CD4-positive, alpha-beta T cell (primary cell): Measurements from ENCODE around the gene WASHC3. TPM values are rescaled to one million over a fixed set of nuclear protein-coding genes. Genes with fewer than 3 reads are reported as not detected.

Experiments used
- ATAC-seq: fragments of 200-7000 bp; cut with Tn5 transposase; one replicate; pipeline ENCODE4 v1.10.0; 2022; ENCODE audit warnings: mild to moderate bottlenecking; ENCODE audit not compliant: poor library complexity
- CTCF ChIA-PET: fragments of 350-600 bp; sonication (Branson Sonifier 250); formaldehyde crosslinking; loops from one replicate; lab custom pipeline; 2021; ENCODE audit warnings: antibody characterized with exemption, inconsistent platforms; lab: Charles Lee
- POLR2A ChIA-PET: fragments of 350-600 bp; sonication (Branson Sonifier 250); formaldehyde crosslinking; loops from one replicate; lab custom pipeline; 2021; ENCODE audit warnings: antibody characterized with exemption, inconsistent platforms; lab: Charles Lee
- DNase-seq, 14 experiments: peaks; one replicate each; pipeline ENCODE4 v3.0.0-alpha.2; 2013 to 2020; ENCODE audit warnings: mixed read lengths in 2 of 14
- H3K27ac ChIP-seq, 2 donors: one replicate each; pipeline versions ENCODE4 v1.5.1 to v1.7.0; 2013; ENCODE audit warnings: low read length in 2 of 2, low read depth in 1 of 2, mild to moderate bottlenecking in 1 of 2
- H3K27me3 ChIP-seq, 2 experiments: 1 replicate in 1 of 2; 2 replicates in 1 of 2; pipeline versions ENCODE4 v1.6.1 to v1.7.0; 2013; ENCODE audit warnings: low read length in 2 of 2, control low read depth in 1 of 2, mild to moderate bottlenecking in 1 of 2, moderate library complexity in 1 of 2; ENCODE audit not compliant: insufficient read depth in 2 of 2, control insufficient read depth in 1 of 2
- H3K36me3 ChIP-seq: one replicate; pipeline ENCODE4 v1.6.1; 2013; ENCODE audit warnings: low read length, control low read depth; ENCODE audit not compliant: insufficient read depth
- H3K4me1 ChIP-seq: one replicate; pipeline ENCODE4 v1.6.1; 2013; ENCODE audit warnings: low read length, control low read depth; ENCODE audit not compliant: insufficient read depth
- H3K4me3 ChIP-seq: one replicate; pipeline ENCODE4 v1.5.1; 2013; ENCODE audit warnings: mild to moderate bottlenecking, low read length, moderate library complexity
- H3K9me3 ChIP-seq, 2 experiments: 1 replicate in 1 of 2; 2 replicates in 1 of 2; pipeline versions ENCODE4 v1.6.1 to v1.7.0; 2013; ENCODE audit warnings: low read length in 2 of 2, mild to moderate bottlenecking in 2 of 2, control low read depth in 1 of 2, moderate library complexity in 1 of 2; ENCODE audit not compliant: control insufficient read depth in 1 of 2, insufficient read depth in 1 of 2
- H3K27ac Mint-ChIP-seq: one replicate; pipeline ENCODE4 v1.8.0; 2020; ENCODE audit warnings: mixed read lengths
- H3K27me3 Mint-ChIP-seq: one replicate; pipeline ENCODE4 v1.8.0; 2021; ENCODE audit warnings: mixed read lengths
- H3K36me3 Mint-ChIP-seq: one replicate; pipeline ENCODE4 v1.8.0; 2021; ENCODE audit warnings: low read depth, mixed read lengths
- H3K4me1 Mint-ChIP-seq: one replicate; pipeline ENCODE4 v1.8.0; 2021; ENCODE audit warnings: low read depth, mixed read lengths
- H3K4me3 Mint-ChIP-seq: one replicate; pipeline ENCODE4 v1.8.0; 2020; ENCODE audit warnings: mild to moderate bottlenecking, mixed read lengths
- H3K9me3 Mint-ChIP-seq: one replicate; pipeline ENCODE4 v1.8.0; 2020; ENCODE audit warnings: mixed read lengths
- intact Hi-C, 2 experiments: fragments of 100-400 bp; cut with DNase I in 1 of 2; cut with micrococcal nuclease in 1 of 2; formaldehyde crosslinking; loops; one replicate each; pipeline versions ENCODE4 v1.15.1 to v1.9.0; 2023 to 2025; cut with DNase I, micrococcal nuclease
- total RNA-seq, 174 experiments: library from RNA in 2 of 174; stranded (reverse) in 2 of 174; gene quantifications; one replicate each; pipeline ENCODE4 v1.2.3 and lab custom pipeline; 2021 to 2026
- TF ChIP-seq, protein P1 (sequence below): fragments of 200-600 bp; IDR thresholded peaks from one replicate; pipeline ENCODE4 v1.8.0; 2022; ENCODE audit warnings: antibody characterized with exemption, mild to moderate bottlenecking

Gene WASHC3
- total RNA-seq, 2 experiments from 2014 or later = 16.9 to 20.3 TPM

DNA sequence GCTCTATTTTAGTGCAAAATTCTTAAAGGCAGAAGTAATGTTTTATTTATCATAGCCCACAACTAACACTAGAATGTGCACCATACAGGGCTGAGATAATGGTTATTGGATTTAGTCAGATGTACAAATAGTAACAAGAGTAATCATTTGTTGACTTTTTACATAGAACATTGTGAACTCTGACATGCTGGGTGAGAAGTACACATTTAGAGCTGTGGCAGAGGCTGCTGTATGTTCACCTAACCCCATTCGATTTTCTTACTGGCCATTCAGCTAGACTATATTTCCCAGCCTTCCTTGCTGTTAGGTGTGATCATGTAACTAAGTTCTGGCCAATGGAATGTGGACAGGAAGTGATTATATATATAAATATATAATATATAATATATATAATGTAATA, 95.3 kb downstream of the WASHC3 start:
- DNase-seq (no peak), ATAC-seq (no peak)
- Histone ChIP-seq H3K36me3 (no peaks in the 10 kb centered on the region), H3K9me3 (no peaks in the 10 kb centered on the region), H3K4me3 (no peak overlapping the region), H3K27me3 (no peaks in the 10 kb centered on the region), H3K27ac (no peak overlapping the region), H3K4me1 (peaks cover 5% of the 10 kb centered on the region)
- TF ChIP-seq, protein P1, sequence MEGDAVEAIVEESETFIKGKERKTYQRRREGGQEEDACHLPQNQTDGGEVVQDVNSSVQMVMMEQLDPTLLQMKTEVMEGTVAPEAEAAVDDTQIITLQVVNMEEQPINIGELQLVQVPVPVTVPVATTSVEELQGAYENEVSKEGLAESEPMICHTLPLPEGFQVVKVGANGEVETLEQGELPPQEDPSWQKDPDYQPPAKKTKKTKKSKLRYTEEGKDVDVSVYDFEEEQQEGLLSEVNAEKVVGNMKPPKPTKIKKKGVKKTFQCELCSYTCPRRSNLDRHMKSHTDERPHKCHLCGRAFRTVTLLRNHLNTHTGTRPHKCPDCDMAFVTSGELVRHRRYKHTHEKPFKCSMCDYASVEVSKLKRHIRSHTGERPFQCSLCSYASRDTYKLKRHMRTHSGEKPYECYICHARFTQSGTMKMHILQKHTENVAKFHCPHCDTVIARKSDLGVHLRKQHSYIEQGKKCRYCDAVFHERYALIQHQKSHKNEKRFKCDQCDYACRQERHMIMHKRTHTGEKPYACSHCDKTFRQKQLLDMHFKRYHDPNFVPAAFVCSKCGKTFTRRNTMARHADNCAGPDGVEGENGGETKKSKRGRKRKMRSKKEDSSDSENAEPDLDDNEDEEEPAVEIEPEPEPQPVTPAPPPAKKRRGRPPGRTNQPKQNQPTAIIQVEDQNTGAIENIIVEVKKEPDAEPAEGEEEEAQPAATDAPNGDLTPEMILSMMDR = no peak
- Mint-ChIP-seq H3K4me3 (no peak overlapping the region), H3K27ac (no peak overlapping the region), H3K36me3 (no peaks in the 10 kb centered on the region), H3K9me3 (peaks cover 1% of the 10 kb centered on the region), H3K4me1 (peaks cover 25% of the 10 kb centered on the region), H3K27me3 (no peaks in the 10 kb centered on the region)
- ChIA-PET POLR2A (no interaction called here), CTCF (interaction anchor here (1.1 to 1.3 kb wide), 2 partner anchors 16 to 27 kb away, joined by 3 read pairs; no protein-coding TSS in a partner anchor)
- intact Hi-C loops = no loop called here

DNA sequence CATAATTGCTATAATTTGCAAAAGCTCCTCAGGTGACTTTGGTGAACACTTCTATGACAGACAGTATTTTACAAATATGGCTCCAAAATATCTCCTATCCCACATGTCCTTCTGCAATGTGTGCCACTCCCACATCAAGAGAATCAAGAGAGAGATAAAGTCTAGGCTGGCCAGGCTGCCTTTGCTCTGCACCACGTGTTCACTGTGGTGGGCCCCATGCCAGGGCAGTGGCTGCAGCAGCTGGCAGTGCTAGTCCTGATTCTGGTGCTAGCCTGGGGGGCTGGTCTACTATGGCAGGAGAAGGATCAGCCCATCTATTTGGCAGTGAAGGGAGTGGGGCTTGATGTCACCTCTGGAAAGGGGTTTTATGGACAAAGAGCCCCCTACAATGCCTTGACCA, 98.1 kb downstream of the WASHC3 start:
- CTCF ChIA-PET = interaction anchor here (1.5 kb wide), 1 partner anchor 10 kb away, joined by 3 read pairs; no protein-coding TSS in a partner anchor

More for the DNA sequence above, 98.1 kb downstream of the WASHC3 start:
- H3K27ac ChIP-seq = no peak overlapping the region
- H3K36me3 ChIP-seq = no peaks in the 10 kb centered on the region
- POLR2A ChIA-PET = no interaction called here
- no peak overlapping the region for H3K4me3 ChIP-seq
- DNase-seq = no peak
- H3K4me1 ChIP-seq = peaks cover 5% of the 10 kb centered on the region
- ATAC-seq = no peak
- Mint-ChIP-seq H3K4me1 (peaks cover 22% of the 10 kb centered on the region), H3K27me3 (no peaks in the 10 kb centered on the region), H3K9me3 (peaks cover 11% of the 10 kb centered on the region), H3K4me3 (no peak overlapping the region), H3K36me3 (no peaks in the 10 kb centered on the region), H3K27ac (no peak overlapping the region)
- TF ChIP-seq, protein P1 = no peak
- H3K9me3 ChIP-seq = peaks cover 4 to 5% of the 10 kb centered on the region in 2 experiments
- H3K27me3 ChIP-seq = no peaks in the 10 kb centered on the region
- intact Hi-C loops = no loop called here

Other genes starting within 250 kb of the WASHC3 start
- 10 to 100 TPM; 38.2 to 43.8 TPM for gene GNPTAB, start 231.0 kb downstream of the WASHC3 start, total RNA-seq
- 1 to 10 TPM; 1.3 to 1.6 TPM for gene DRAM1, start 184.4 kb downstream of the WASHC3 start, total RNA-seq
- 1 to 10 TPM; 9.4 to 9.6 TPM for gene NUP37, start 58.1 kb upstream of the WASHC3 start, total RNA-seq
- gene PARPBP, start 58.2 kb upstream of the WASHC3 start, total RNA-seq = 1 to 10 TPM; 1.1 to 1.5 TPM
- gene PMCH, start 135.8 kb upstream of the WASHC3 start, total RNA-seq = not detected